Measurements from ENCODE around the gene PTPN7. TPM values are rescaled to one million over a fixed set of nuclear protein-coding genes. Genes with fewer than 3 reads are reported as not detected.

PTPN7 gene
- total RNA-seq, 1 experiment from 2014 or later: not detected

GRCh38 chr1:202126426-202126825 lies 34.0 kb downstream of the PTPN7 start:
- TF ChIP-seq CTCF (IDR thresholded peaks at IDR 0.05; ENCODE audit: unreplicated experiment): no peak
- ChIA-PET CTCF (interaction anchor here (0.6 to 28.8 kb wide), 8 partner anchors 9 to 273 kb away, joined by 3 to 1380 read pairs (median 6); partner anchors contain the start of gene ELF3), POLR2A (interaction anchor here (1.1 kb wide), 1 partner anchor 126 kb away, joined by 3 read pairs; no protein-coding TSS in a partner anchor)
- Mint-ChIP-seq H3K36me3 (ENCODE audit: insufficient read depth, unreplicated experiment) (no peaks in the 10 kb centered on the region), H3K4me3 (ENCODE audit: unreplicated experiment) (no peak overlapping the region), H3K9me3 (ENCODE audit: unreplicated experiment) (no peaks in the 10 kb centered on the region), H3K4me1 (ENCODE audit: insufficient read depth, unreplicated experiment) (peaks cover 4% of the 10 kb centered on the region), H3K27ac (ENCODE audit: low read depth, unreplicated experiment) (no peak overlapping the region), H3K27me3 (ENCODE audit: insufficient read depth, unreplicated experiment) (peaks cover 17% of the 10 kb centered on the region)
- no peak for DNase-seq (ENCODE audit: unreplicated experiment)
- intact Hi-C loops (cut with micrococcal nuclease): no loop called here
- BruUV-seq (replicated peaks): no TSS peak

GRCh38 chr1:202125611-202126010 lies 34.8 kb downstream of the PTPN7 start:
- no peaks in the 10 kb centered on the region for H3K9me3 Mint-ChIP-seq (ENCODE audit: unreplicated experiment)
- no TSS peak for BruUV-seq (replicated peaks)
- peaks cover 4% of the 10 kb centered on the region for H3K4me1 Mint-ChIP-seq (ENCODE audit: insufficient read depth, unreplicated experiment)
- ChIA-PET CTCF (interaction anchor here (0.6 to 28.8 kb wide), 8 partner anchors 9 to 559 kb away, joined by 3 to 1380 read pairs (median 5); partner anchors contain the start of gene ELF3), POLR2A (interaction anchor here (1.1 kb wide), 1 partner anchor 125 kb away, joined by 3 read pairs; no protein-coding TSS in a partner anchor)
- no peak overlapping the region for H3K4me3 Mint-ChIP-seq (ENCODE audit: unreplicated experiment)
- intact Hi-C loops (cut with micrococcal nuclease): no loop called here
- H3K36me3 Mint-ChIP-seq (ENCODE audit: insufficient read depth, unreplicated experiment): no peaks in the 10 kb centered on the region
- DNase-seq (ENCODE audit: unreplicated experiment): no peak
- H3K27ac Mint-ChIP-seq (ENCODE audit: low read depth, unreplicated experiment): no peak overlapping the region
- no peak for TF ChIP-seq CTCF (IDR thresholded peaks at IDR 0.05; ENCODE audit: unreplicated experiment)
- peaks cover 17% of the 10 kb centered on the region for H3K27me3 Mint-ChIP-seq (ENCODE audit: insufficient read depth, unreplicated experiment)

- Mint-ChIP-seq H3K36me3 (ENCODE audit: insufficient read depth, unreplicated experiment) (no peaks in the 10 kb centered on the region), H3K27me3 (ENCODE audit: insufficient read depth, unreplicated experiment) (peaks cover 17% of the 10 kb centered on the region), H3K4me1 (ENCODE audit: insufficient read depth, unreplicated experiment) (no peaks in the 10 kb centered on the region), H3K27ac (ENCODE audit: low read depth, unreplicated experiment) (no peak overlapping the region), H3K9me3 (ENCODE audit: unreplicated experiment) (no peaks in the 10 kb centered on the region), H3K4me3 (ENCODE audit: unreplicated experiment) (no peak overlapping the region)
- no TSS peak for BruUV-seq (replicated peaks)
- TF ChIP-seq CTCF (IDR thresholded peaks at IDR 0.05; ENCODE audit: unreplicated experiment): no peak
- intact Hi-C loops (cut with micrococcal nuclease): no loop called here
- ChIA-PET POLR2A (interaction anchor here (0.9 to 1.7 kb wide), 3 partner anchors 16 to 126 kb away, joined by 3 to 4 read pairs (median 3); no protein-coding TSS in a partner anchor), CTCF (interaction anchor here (0.9 to 28.8 kb wide), 5 partner anchors 9 to 247 kb away, joined by 3 to 1380 read pairs (median 4); partner anchors contain the start of gene ELF3)
- DNase-seq (ENCODE audit: unreplicated experiment): no peak
These were observed 36.3 kb downstream of the PTPN7 start for GRCh38 chr1:202124142-202124541.

- Mint-ChIP-seq H3K36me3 (ENCODE audit: insufficient read depth, unreplicated experiment) (no peaks in the 10 kb centered on the region), H3K27ac (ENCODE audit: low read depth, unreplicated experiment) (no peak overlapping the region), H3K9me3 (ENCODE audit: unreplicated experiment) (no peaks in the 10 kb centered on the region), H3K4me1 (ENCODE audit: insufficient read depth, unreplicated experiment) (no peaks in the 10 kb centered on the region), H3K27me3 (ENCODE audit: insufficient read depth, unreplicated experiment) (peaks cover 17% of the 10 kb centered on the region), H3K4me3 (ENCODE audit: unreplicated experiment) (no peak overlapping the region)
- DNase-seq (ENCODE audit: unreplicated experiment): no peak
- no peak for TF ChIP-seq CTCF (IDR thresholded peaks at IDR 0.05; ENCODE audit: unreplicated experiment)
- ChIA-PET POLR2A (interaction anchor here (0.9 to 1.7 kb wide), 3 partner anchors 8 to 19 kb away, joined by 3 to 5 read pairs (median 4); no protein-coding TSS in a partner anchor), CTCF (interaction anchor here (0.5 to 28.8 kb wide), 8 partner anchors 9 to 596 kb away, joined by 3 to 1380 read pairs (median 3); partner anchors contain the start of gene ELF3)
- intact Hi-C loops (cut with micrococcal nuclease): no loop called here
- BruUV-seq (replicated peaks): no TSS peak
These were observed 37.0 kb downstream of the PTPN7 start for GRCh38 chr1:202123336-202123813.

All from MCF 10A (cell line).